ENCODE measurements around the gene HSPG2. TPM values are rescaled to one million over a fixed set of nuclear protein-coding genes. Genes with fewer than 3 reads are reported as not detected.

HSPG2 gene
- total and polyA plus RNA-seq, 2 of the 8 experiments (the other 6 are each of a cell fraction or from before 2014, with no cell fraction given): 17.8 to 111 TPM

GRCh38 chr1:21839337-21840037, 97.6 kb downstream of the HSPG2 start:
- Histone ChIP-seq H3K27me3 (replicated peaks in 1 of 4; ENCODE audit: control insufficient read depth in 3 of 4, extremely low read depth in 1 of 4, insufficient read depth in 3 of 4, low read length in 3 of 4) (no peaks in the 10 kb centered on the region), H2BK5ac (ENCODE audit: low read depth, low read length) (no peak overlapping the region), H2AFZ (ENCODE audit: low read length) (no peak overlapping the region), H4K8ac (ENCODE audit: extremely low read depth, insufficient read depth, low read length) (no peak overlapping the region), H3K4ac (replicated peaks; ENCODE audit: insufficient read length, low read depth, low read length) (no peak overlapping the region), H3K4me1 (replicated peaks in 1 of 4; ENCODE audit: control insufficient read depth in 3 of 4, insufficient read depth in 4 of 4, low read length in 3 of 4) (no peaks in the 10 kb centered on the region), H3K79me1 (ENCODE audit: low read depth, low read length) (no peaks in the 10 kb centered on the region), H3K23me2 (ENCODE audit: low read depth, low read length) (no peaks in the 10 kb centered on the region; the same call in 1 of the 2 replicates), H3K4me2 (ENCODE audit: insufficient read depth in 1 of 2, low read depth in 2 of 2, low read length in 2 of 2) (no peak overlapping the region), H2BK20ac (ENCODE audit: low read length) (no peak overlapping the region), H3K4me3 (ENCODE audit: extremely low read depth in 1 of 4, insufficient read depth in 2 of 4, low read depth in 3 of 4, low read length in 4 of 4) (no peak overlapping the region), H3K18ac (ENCODE audit: extremely low read depth, low read length) (no peak overlapping the region), H2AK5ac (ENCODE audit: low read depth, low read length) (no peak overlapping the region), H3K27ac (ENCODE audit: low read depth, low read length) (no peak overlapping the region), H2BK120ac (replicated peaks; ENCODE audit: low read depth, low read length) (no peak overlapping the region), H4K5ac (ENCODE audit: insufficient read length, low read depth, low read length) (no peak overlapping the region), H4K91ac (replicated peaks; ENCODE audit: insufficient read length, low read length) (no peak overlapping the region), H3K56ac (replicated peaks; ENCODE audit: insufficient read length, low read depth, low read length) (no peak overlapping the region), H3K36me3 (ENCODE audit: control insufficient read depth in 2 of 4, insufficient read depth in 4 of 4, low read length in 3 of 4) (peaks cover 17 to 57% (median 52%) of the 10 kb centered on the region in 4 experiments; a peak in 7 of 8 replicates), H2BK15ac (ENCODE audit: low read length) (no peak overlapping the region), H2BK12ac (ENCODE audit: low read depth, low read length) (no peak overlapping the region), H3K9me3 (ENCODE audit: insufficient read depth in 2 of 2, low read depth in 1 of 2, low read length in 1 of 2) (peaks cover 4% of the 10 kb centered on the region in 2 experiments; a peak in 3 of 4 replicates), H4K20me1 (replicated peaks in 1 of 2; ENCODE audit: control insufficient read depth in 1 of 2, insufficient read depth in 2 of 2, low read length in 2 of 2) (peaks cover 0 to 8% of the 10 kb centered on the region in 2 experiments), H3K79me2 (ENCODE audit: control insufficient read depth in 1 of 2, insufficient read depth in 2 of 2, low read length in 2 of 2) (no peaks in the 10 kb centered on the region), H3K14ac (ENCODE audit: insufficient read length) (no peak overlapping the region), H3K23ac (ENCODE audit: insufficient read length) (no peak overlapping the region), H3K9ac (replicated peaks in 1 of 4; ENCODE audit: extremely low read depth in 1 of 4, low read depth in 3 of 4, low read length in 3 of 4) (no peak overlapping the region)
- WGBS, 2 experiments (ENCODE audit: extremely low coverage in 1 of 2, insufficient coverage in 1 of 2, insufficient read length in 1 of 2, insufficient replicate concordance in 2 of 2, low coverage in 1 of 2, low lambda C conversion rate in 2 of 2, missing lambda C conversion rate in 1 of 2): 94% methylated on average over 16 of the region's 19 CpGs; no CpG with 5 or more reads in 1 of the 2 experiments
- DNase-seq (ENCODE audit: low read depth in 1 of 2, low spot score in 2 of 2): no peak
- CTCF ChIA-PET (ENCODE audit: partially characterized antibody): interaction anchor here (1.0 to 1.2 kb wide), 2 partner anchors 14 to 49 kb away, joined by 3 read pairs; no protein-coding TSS in a partner anchor
- no peak for FAIRE-seq
- no peak for TF ChIP-seq KDM1A (IDR thresholded peaks at IDR 0.05; ENCODE audit: borderline replicate concordance, low read length)
- POLR2A ChIA-PET (ENCODE audit: partially characterized antibody): interaction anchor here (0.7 kb wide), 1 partner anchor 14 kb away, joined by 3 read pairs; no protein-coding TSS in a partner anchor
